RPMI8226 (cell line): ENCODE data around the gene CDCA8.

Source experiments
- DNase-seq: peaks from one replicate; pipeline ENCODE4 v3.0.0-alpha.2; 2015

Gene CDCA8

DNA sequence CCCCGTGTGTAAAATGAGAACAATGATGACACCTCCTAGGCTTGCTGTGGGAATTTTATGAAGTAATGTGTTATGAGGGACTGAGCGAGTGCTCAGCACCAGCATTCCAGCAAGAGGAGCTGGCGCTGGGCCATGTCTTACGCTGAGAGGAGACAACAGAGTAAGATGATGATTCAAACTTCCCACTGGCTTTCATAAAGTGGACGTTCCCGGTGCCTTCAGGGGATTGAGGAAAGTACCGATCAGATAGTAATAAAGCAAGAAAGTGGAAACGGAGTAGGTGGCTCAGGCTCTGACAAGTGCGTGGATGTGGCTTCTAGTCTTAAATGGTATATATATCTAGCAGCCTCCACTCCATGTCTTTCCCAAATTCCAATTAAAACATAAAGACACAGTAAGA, 48.8 kb downstream of the CDCA8 start:
- DNase-seq, result no peak

DNA sequence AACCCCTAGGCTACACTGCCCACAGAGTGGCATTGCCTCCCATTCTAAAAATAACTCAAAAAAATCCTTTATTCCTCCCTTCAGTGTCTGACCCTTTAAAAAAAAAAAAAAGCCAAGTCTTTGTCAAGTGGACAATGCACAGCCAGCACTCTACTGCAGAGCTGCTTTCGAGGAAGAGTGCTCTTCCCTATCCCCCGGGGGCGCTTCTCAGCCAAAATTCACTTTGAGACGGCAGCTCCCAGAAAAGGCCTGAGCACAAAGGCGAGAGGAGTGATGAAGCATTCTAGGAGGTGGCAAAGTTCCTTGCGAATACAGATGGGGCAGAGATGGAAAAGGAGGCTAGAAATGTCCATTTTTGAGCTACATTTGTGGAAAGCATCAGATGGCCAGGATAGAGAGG, 49.3 kb downstream of the CDCA8 start:
- no peak for DNase-seq

- no peak for DNase-seq
Measured at GRCh38 chr1:37746806-37747205, 54.5 kb downstream of the CDCA8 start.

GRCh38 chr1:37748565-37748964, 56.2 kb downstream of the CDCA8 start:
- no peak for DNase-seq

DNA sequence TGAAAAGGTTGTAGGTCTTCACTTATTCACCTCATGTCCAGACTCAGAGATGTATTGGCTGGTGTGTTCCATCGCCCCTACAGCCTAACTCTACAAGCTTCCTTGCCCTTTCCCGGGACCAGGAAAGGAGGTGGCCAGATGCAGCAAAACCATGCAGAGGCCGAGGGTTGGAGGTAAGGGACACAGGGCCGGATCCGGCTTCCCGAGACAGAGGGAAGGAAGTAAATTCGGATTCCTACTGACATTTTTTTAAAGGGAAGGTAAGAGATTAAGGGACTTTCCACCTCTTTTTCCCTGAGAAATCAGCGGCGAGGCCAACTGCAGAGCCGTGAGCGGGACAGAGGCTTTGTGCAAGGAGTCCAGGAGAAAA, 59.9 kb downstream of the CDCA8 start:
- no peak for DNase-seq

- peak; percentile 66 for DNase-seq
Measured at GRCh38 chr1:37752583-37753471, 60.5 kb downstream of the CDCA8 start.

- no peak for DNase-seq
Measured at GRCh38 chr1:37753473-37754321, 61.4 kb downstream of the CDCA8 start.

- DNase-seq, result no peak
Measured at GRCh38 chr1:37755290-37755689, 63.0 kb downstream of the CDCA8 start.

- no peak for DNase-seq
Measured at GRCh38 chr1:37755951-37756560, 63.7 kb downstream of the CDCA8 start.
